Astrocyte (in vitro differentiated cells and primary cell): ENCODE results near the gene UBR2. TPM values are rescaled to one million over a fixed set of nuclear protein-coding genes. Genes with fewer than 3 reads are reported as not detected.
"Not testable (repeated sequence)": the region's sequence is repeated elsewhere in the genome, so short reads cannot be mapped to it uniquely, and the experiment has no call there.

ENCODE experiments used
- DNase-seq: peaks from one replicate; pipeline ENCODE4 v3.0.0-alpha.2; 2010; ENCODE audit warnings: low read depth
- FAIRE-seq: peaks from 2 replicates; lab custom pipeline; 2011; peaks lifted over from hg19 to GRCh38; lab: Jason Lieb, UNC
- H2AFZ ChIP-seq: 2 replicates; pipeline ENCODE4 v1.6.0; 2012; ENCODE audit warnings: low read depth, low read length, inconsistent platforms
- H3K27ac ChIP-seq: 2 replicates; pipeline ENCODE4 v1.5.1; 2011; ENCODE audit warnings: low read depth, low read length, inconsistent platforms
- H3K27me3 ChIP-seq: 2 replicates; pipeline ENCODE4 v1.6.0; 2011; ENCODE audit warnings: low read length, inconsistent platforms; ENCODE audit not compliant: insufficient read depth
- H3K36me3 ChIP-seq: 2 replicates; pipeline ENCODE4 v1.5.1; 2011; ENCODE audit warnings: low read length, inconsistent platforms; ENCODE audit not compliant: insufficient read depth
- H3K4me1 ChIP-seq: 2 replicates; pipeline ENCODE4 v1.5.1; 2011; ENCODE audit warnings: low read length, inconsistent platforms; ENCODE audit not compliant: insufficient read depth
- H3K4me2 ChIP-seq: 2 replicates; pipeline ENCODE4 v1.6.0; 2012; ENCODE audit warnings: low read length, inconsistent platforms
- H3K4me3 ChIP-seq: 2 replicates; pipeline ENCODE4 v1.5.1; 2011; ENCODE audit warnings: low read depth, mild to moderate bottlenecking, low read length, inconsistent platforms; ENCODE audit not compliant: insufficient read depth
- H3K79me2 ChIP-seq: 2 replicates; pipeline ENCODE4 v1.6.0; 2012; ENCODE audit warnings: mild to moderate bottlenecking, low read length, inconsistent platforms; ENCODE audit not compliant: insufficient read depth
- H3K9ac ChIP-seq: 2 replicates; pipeline ENCODE4 v1.6.0; 2012; ENCODE audit warnings: mild to moderate bottlenecking, low read length, inconsistent platforms
- H3K9me3 ChIP-seq: 2 replicates; pipeline ENCODE4 v1.5.1; 2012; ENCODE audit warnings: low read depth, mild to moderate bottlenecking, low read length, inconsistent platforms; ENCODE audit not compliant: insufficient read depth
- H4K20me1 ChIP-seq: 2 replicates; pipeline ENCODE4 v1.6.0; 2012; ENCODE audit warnings: low read length, inconsistent platforms; ENCODE audit not compliant: insufficient read depth
- H3K27ac Mint-ChIP-seq: one replicate; pipeline ENCODE4 v1.8.0; 2021; ENCODE audit warnings: mild to moderate bottlenecking, mixed read lengths; ENCODE audit not compliant: unreplicated experiment
- H3K27me3 Mint-ChIP-seq: one replicate; pipeline ENCODE4 v1.8.0; 2021; ENCODE audit warnings: low read depth, mixed read lengths; ENCODE audit not compliant: unreplicated experiment
- H3K36me3 Mint-ChIP-seq: one replicate; pipeline ENCODE4 v1.8.0; 2021; ENCODE audit warnings: low read depth, mixed read lengths; ENCODE audit not compliant: unreplicated experiment
- H3K4me1 Mint-ChIP-seq: one replicate; pipeline ENCODE4 v1.8.0; 2021; ENCODE audit warnings: low read depth, mixed read lengths; ENCODE audit not compliant: unreplicated experiment
- H3K4me3 Mint-ChIP-seq: one replicate; pipeline ENCODE4 v1.8.0; 2021; ENCODE audit warnings: mild to moderate bottlenecking, moderate library complexity, mixed read lengths; ENCODE audit not compliant: unreplicated experiment
- H3K9me3 Mint-ChIP-seq: one replicate; pipeline ENCODE4 v1.8.0; 2021; ENCODE audit warnings: mild to moderate bottlenecking, mixed read lengths; ENCODE audit not compliant: unreplicated experiment
- EZH2 ChIP-seq: IDR thresholded peaks from 2 replicates; pipeline ENCODE4 v1.6.1; 2012; ENCODE audit warnings: mild to moderate bottlenecking, low read length, inconsistent platforms; ENCODE audit not compliant: insufficient read depth
- total RNA-seq: library from RNA; stranded (reverse); gene quantifications from 2 replicates; pipeline ENCODE4 v1.2.1, GENCODE V29; 2021
- TF ChIP-seq, protein P1 (sequence below): IDR thresholded peaks from 2 replicates; pipeline ENCODE4 v1.5.1; 2011; ENCODE audit warnings: low read depth, mild to moderate bottlenecking, inconsistent platforms, low read length, moderate library complexity; ENCODE audit not compliant: insufficient read depth

Gene UBR2
- total RNA-seq, 1 donor from 2014 or later = 23.3 TPM

GRCh38 chr6:42565823-42566613 lies 2.2 kb downstream of the UBR2 start:
- Mint-ChIP-seq H3K4me1 (peaks cover 13% of the 10 kb centered on the region), H3K9me3 (no peaks in the 10 kb centered on the region), H3K27ac (no peak overlapping the region), H3K4me3 (peak overlapping the region; percentile 95), H3K36me3 (peaks cover 10% of the 10 kb centered on the region), H3K27me3 (no peaks in the 10 kb centered on the region)
- no peak for FAIRE-seq
- Histone ChIP-seq H3K9ac (peak overlapping the region; percentile 94), H3K9me3 (no peaks in the 10 kb centered on the region), H3K36me3 (peaks cover 3% of the 10 kb centered on the region), H3K27ac (no peak overlapping the region), H3K27me3 (no peaks in the 10 kb centered on the region), H2AFZ (no peak overlapping the region), H3K4me2 (peak overlapping the region; percentile 89), H3K4me3 (peak overlapping the region; percentile 92), H3K4me1 (peaks cover 5% of the 10 kb centered on the region), H3K79me2 (peaks cover 67% of the 10 kb centered on the region), H4K20me1 (peaks cover 17% of the 10 kb centered on the region)
- TF ChIP-seq, protein P1, sequence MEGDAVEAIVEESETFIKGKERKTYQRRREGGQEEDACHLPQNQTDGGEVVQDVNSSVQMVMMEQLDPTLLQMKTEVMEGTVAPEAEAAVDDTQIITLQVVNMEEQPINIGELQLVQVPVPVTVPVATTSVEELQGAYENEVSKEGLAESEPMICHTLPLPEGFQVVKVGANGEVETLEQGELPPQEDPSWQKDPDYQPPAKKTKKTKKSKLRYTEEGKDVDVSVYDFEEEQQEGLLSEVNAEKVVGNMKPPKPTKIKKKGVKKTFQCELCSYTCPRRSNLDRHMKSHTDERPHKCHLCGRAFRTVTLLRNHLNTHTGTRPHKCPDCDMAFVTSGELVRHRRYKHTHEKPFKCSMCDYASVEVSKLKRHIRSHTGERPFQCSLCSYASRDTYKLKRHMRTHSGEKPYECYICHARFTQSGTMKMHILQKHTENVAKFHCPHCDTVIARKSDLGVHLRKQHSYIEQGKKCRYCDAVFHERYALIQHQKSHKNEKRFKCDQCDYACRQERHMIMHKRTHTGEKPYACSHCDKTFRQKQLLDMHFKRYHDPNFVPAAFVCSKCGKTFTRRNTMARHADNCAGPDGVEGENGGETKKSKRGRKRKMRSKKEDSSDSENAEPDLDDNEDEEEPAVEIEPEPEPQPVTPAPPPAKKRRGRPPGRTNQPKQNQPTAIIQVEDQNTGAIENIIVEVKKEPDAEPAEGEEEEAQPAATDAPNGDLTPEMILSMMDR = no peak
- no peak for TF ChIP-seq EZH2
- DNase-seq = no peak

DNA sequence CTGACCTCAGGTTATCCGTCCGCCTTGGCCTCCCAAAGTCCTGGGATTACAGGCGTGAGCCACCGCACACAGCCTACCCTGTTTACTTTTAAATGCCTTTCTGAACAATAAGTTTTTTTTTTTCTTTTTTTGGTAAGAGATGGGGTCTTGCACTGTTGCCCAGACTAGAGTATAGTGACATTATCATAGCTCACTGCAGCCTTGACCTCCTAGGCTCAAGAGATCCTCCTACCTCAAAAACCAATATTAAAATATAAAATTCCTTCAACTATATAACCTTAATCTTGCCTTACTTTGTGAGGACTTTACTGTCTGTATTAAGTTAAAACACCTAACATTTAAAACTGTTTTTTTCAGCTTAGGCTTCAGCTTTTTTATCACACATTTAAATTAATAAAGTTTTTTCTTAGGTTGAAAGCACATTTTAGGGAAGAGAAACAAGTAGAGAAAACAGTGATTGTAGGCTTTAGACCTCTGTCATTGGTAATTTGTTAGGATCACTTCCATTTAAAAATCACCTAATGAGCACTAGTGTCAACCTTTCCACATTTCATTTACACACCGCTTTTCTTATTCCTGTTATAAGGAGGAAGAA lies 2.9 kb downstream of the UBR2 start:
- Histone ChIP-seq H4K20me1 (peaks cover 17% of the 10 kb centered on the region), H2AFZ (no peak overlapping the region), H3K9ac (no peak overlapping the region), H3K4me1 (peaks cover 5% of the 10 kb centered on the region), H3K27me3 (no peaks in the 10 kb centered on the region), H3K4me3 (no peak overlapping the region), H3K9me3 (no peaks in the 10 kb centered on the region), H3K4me2 (no peak overlapping the region), H3K36me3 (peaks cover 3% of the 10 kb centered on the region), H3K79me2 (peaks cover 74% of the 10 kb centered on the region), H3K27ac (no peak overlapping the region)
- H3K9me3 Mint-ChIP-seq = no peaks in the 10 kb centered on the region
- peaks cover 13% of the 10 kb centered on the region for H3K4me1 Mint-ChIP-seq
- no peaks in the 10 kb centered on the region for H3K27me3 Mint-ChIP-seq
- H3K27ac Mint-ChIP-seq = no peak overlapping the region
- DNase-seq (no peak), FAIRE-seq (no peak)
- H3K4me3 Mint-ChIP-seq = no peak overlapping the region
- TF ChIP-seq EZH2 = no peak
- TF ChIP-seq, protein P1 = no peak
- H3K36me3 Mint-ChIP-seq = peaks cover 10% of the 10 kb centered on the region

DNA sequence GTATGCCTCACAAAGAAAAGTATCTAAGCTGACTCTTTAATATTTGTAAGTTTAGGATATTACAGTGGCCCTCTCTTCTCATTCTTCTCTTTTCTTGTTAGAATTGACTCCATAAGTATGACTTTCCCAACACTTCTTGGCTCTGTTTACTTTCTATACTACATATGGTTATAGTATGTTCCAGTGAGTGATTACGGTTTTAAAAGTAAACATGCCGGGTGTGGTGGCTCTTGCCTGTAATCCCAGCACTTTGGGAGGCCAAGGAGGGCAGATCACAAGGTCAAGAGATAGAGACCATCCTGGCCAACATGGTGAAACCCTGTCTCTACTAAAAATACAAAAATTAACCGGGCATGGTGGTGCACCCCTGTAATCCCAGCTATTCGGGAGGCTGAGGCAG lies 3.4 kb downstream of the UBR2 start:
- H3K4me3 ChIP-seq, H3K27me3 ChIP-seq, H3K4me2 ChIP-seq, H3K4me1 ChIP-seq, H3K27ac ChIP-seq, FAIRE-seq, H3K9me3 Mint-ChIP-seq, H3K9ac ChIP-seq, H3K9me3 ChIP-seq, H2AFZ ChIP-seq, H3K36me3 ChIP-seq, H3K27me3 Mint-ChIP-seq, H3K27ac Mint-ChIP-seq, DNase-seq: not testable (repeated sequence)
- peaks cover 17% of the 10 kb centered on the region for H4K20me1 ChIP-seq
- Mint-ChIP-seq H3K4me1 (peaks cover 13% of the 10 kb centered on the region), H3K4me3 (peak overlapping the region; percentile 40), H3K36me3 (peaks cover 10% of the 10 kb centered on the region)
- H3K79me2 ChIP-seq = peaks cover 80% of the 10 kb centered on the region
